Measurements from ENCODE around the gene SLC35F2.

The SLC35F2 gene

DNA sequence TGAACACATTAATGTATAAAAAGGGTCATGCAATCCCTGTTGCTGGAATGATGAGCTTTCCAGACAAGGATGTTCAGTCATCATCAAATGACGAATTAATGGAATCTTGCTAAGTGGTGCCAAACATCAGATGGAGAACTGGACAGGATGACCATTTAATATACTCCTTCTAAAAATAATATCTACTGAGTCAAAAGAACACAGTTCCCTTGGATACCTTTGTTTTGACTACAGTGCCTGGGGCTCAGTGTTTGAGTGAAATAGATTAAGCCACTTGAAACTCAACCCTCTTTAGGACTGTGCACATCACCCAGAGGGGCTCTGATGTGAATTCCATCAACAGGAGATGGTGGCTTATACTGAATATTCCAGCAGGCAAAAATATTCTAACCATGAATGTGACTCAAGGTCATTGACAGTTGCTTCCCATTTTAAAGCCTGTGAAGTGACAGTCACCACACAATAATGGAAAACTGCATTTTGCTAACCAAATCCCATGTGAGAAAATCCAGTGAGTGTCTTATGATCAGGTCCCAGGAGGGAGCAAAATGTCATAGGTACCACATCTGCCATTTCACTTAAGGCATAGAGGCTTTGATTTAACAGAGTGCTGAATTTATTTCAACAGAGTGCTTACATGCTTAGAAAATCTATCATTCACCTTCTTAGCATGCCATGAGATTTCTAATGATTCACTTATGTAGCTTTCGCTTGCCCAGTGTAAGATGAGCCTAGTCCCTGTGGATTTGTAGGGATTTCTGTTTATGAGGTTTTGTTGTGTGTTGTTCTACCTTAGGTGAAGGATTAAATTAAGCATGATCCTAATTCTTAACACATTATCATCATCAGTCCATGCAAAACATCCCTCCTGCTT is 105.4 kb downstream of the SLC35F2 start:
- TF ChIP-seq, protein P1, sequence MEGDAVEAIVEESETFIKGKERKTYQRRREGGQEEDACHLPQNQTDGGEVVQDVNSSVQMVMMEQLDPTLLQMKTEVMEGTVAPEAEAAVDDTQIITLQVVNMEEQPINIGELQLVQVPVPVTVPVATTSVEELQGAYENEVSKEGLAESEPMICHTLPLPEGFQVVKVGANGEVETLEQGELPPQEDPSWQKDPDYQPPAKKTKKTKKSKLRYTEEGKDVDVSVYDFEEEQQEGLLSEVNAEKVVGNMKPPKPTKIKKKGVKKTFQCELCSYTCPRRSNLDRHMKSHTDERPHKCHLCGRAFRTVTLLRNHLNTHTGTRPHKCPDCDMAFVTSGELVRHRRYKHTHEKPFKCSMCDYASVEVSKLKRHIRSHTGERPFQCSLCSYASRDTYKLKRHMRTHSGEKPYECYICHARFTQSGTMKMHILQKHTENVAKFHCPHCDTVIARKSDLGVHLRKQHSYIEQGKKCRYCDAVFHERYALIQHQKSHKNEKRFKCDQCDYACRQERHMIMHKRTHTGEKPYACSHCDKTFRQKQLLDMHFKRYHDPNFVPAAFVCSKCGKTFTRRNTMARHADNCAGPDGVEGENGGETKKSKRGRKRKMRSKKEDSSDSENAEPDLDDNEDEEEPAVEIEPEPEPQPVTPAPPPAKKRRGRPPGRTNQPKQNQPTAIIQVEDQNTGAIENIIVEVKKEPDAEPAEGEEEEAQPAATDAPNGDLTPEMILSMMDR (IDR thresholded peaks at IDR 0.05; ENCODE audit: insufficient read depth, low read depth, low read length, missing control alignments): no peak
- no peak for DNase-seq (ENCODE audit: low read depth)
- H3K4me3 ChIP-seq (ENCODE audit: low read depth, low read length): no peak overlapping the region

DNA sequence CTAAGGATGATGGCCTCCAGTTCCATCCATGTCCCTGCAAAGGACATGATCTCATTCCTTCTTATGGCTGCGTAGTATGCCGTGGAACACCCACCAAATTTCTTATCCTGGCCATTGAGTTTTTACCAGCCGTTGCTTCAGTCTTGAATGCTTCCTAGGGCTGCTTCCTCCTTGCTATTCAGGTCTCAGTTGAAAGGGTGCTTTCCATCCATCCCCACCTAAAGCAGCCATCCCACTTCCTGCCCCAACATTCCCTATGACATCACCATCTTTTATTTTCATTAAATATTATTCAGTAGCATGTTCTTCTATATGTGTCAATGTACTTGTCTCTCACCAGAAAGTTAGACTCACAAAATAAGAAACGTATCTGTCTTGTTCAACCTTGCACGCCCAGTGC is 106.1 kb downstream of the SLC35F2 start:
- H3K4me3 ChIP-seq (ENCODE audit: low read depth, low read length): no peak overlapping the region
- TF ChIP-seq, protein P1 (IDR thresholded peaks at IDR 0.05; ENCODE audit: insufficient read depth, low read depth, low read length, missing control alignments): no peak

DNA sequence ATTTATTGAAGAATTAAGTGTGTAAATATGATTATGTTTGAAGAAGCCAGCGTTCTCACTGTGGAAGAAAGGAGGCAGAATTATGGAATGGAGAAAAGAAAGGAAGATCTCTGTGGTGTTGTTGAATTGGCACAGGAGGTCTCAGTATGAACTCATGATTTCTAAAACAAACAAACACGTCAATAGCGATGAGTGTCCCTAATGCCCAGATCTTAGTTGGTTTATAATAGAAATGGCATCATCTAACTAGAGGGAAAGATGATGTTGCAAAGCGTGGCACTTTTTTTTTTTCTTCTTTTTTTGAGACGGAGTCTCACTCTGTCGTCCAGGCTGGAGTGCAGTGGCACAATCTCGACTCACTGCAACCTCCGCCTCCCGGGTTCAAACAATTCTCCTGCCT is 107.5 kb downstream of the SLC35F2 start:
- no peak overlapping the region for H3K4me3 ChIP-seq (ENCODE audit: low read depth, low read length)
- no peak for DNase-seq (ENCODE audit: low read depth)
- TF ChIP-seq, protein P1 (IDR thresholded peaks at IDR 0.05; ENCODE audit: insufficient read depth, low read depth, low read length, missing control alignments): no peak

More for the DNA sequence above, 106.1 kb downstream of the SLC35F2 start:
- DNase-seq (ENCODE audit: low read depth): no peak

- TF ChIP-seq, protein P1 (IDR thresholded peaks at IDR 0.05; ENCODE audit: insufficient read depth, low read depth, low read length, missing control alignments): no peak
- no peak for DNase-seq (ENCODE audit: low read depth)
- no peak overlapping the region for H3K4me3 ChIP-seq (ENCODE audit: low read depth, low read length)
These were observed 108.3 kb downstream of the SLC35F2 start for GRCh38 chr11:107750313-107750712.

DNA sequence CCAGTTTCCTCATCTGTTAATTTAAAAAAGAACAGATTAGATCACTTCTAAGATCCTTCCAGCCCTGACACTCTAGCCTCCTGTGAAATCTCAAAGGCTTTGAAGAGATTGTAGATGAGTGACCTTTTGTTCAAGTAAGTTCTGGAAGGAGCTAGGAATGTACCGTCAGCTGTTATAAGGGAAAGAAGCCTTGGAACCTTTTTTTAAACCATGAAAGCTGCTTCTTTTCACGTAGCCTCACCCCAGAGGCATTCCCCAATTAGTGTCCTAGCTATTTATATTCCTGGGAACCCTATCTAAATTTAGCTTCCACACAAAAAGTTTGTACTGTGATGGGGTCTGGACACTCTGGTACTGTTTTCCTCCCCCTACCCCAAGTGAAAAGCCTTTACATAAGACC is 111.0 kb downstream of the SLC35F2 start:
- no peak overlapping the region for H3K4me3 ChIP-seq (ENCODE audit: low read depth, low read length)
- TF ChIP-seq, protein P1 (IDR thresholded peaks at IDR 0.05; ENCODE audit: insufficient read depth, low read depth, low read length, missing control alignments): no peak
- DNase-seq (ENCODE audit: low read depth): no peak

DNA sequence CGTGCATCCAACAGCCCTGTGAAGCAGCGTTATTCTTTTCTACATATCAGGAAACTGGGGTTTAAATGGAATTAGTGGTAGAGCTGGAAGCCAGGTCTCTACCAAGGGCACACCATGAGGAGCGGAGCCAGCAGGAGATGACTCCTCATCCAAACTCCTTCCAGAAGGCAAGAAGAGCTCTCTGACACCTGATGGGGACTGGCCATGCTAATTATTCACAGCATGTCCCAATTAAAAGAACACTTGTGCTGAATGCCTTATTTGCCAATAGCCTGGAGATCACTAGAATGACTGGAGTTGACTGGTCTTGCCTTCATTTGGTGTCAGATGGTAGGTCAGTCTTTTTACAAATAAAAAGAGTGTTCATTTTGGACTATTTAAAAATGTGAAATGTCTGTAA is 113.9 kb downstream of the SLC35F2 start:
- no peak for DNase-seq (ENCODE audit: low read depth)
- TF ChIP-seq, protein P1 (IDR thresholded peaks at IDR 0.05; ENCODE audit: insufficient read depth, low read depth, low read length, missing control alignments): no peak
- H3K4me3 ChIP-seq (ENCODE audit: low read depth, low read length): no peak overlapping the region

- no peak for DNase-seq (ENCODE audit: low read depth)
- H3K4me3 ChIP-seq (ENCODE audit: low read depth, low read length): no peak overlapping the region
- TF ChIP-seq, protein P1 (IDR thresholded peaks at IDR 0.05; ENCODE audit: insufficient read depth, low read depth, low read length, missing control alignments): no peak
These were observed 115.4 kb downstream of the SLC35F2 start for GRCh38 chr11:107743191-107743590.
